ENCODE measurements around the gene FASN. TPM values are rescaled to one million over a fixed set of nuclear protein-coding genes. Genes with fewer than 3 reads are reported as not detected.

Gene FASN
- total RNA-seq, 2 donors from 2014 or later, result 13.8 to 46.4 TPM

DNA sequence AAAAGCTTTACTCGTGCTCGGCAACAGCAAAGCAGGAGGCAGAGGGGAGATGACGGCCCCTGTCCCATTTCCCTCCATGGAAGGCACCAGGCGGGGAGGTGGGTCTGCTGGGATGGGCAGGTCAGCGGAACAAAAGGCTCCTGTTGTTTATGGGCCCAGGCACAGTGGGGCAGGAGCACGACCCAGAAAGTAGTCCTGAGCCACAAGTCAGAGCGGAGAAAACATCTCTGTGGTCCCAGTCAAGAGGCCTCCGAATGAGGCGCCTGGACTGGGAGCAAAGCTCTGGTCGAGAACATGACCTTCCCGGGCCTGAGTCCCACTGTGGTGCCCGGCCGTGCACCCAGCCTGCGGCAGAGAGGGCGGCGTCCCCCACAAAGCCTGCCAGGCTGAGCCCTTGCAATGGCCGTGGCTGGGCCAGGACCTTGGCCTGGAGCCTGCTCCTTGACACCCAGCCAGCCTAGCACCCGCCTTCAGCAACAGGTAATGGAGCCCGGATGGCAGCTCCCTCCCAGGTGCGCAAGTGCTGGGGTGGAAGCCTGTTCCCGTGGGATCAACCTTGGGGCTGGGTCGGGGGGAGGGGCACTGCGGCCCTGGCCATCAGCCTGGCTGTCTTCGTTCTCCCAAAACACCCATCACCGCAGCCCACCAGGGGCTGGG lies 50.0 kb downstream of the FASN start:
- no peaks in the 10 kb centered on the region for H3K27me3 ChIP-seq

DNA sequence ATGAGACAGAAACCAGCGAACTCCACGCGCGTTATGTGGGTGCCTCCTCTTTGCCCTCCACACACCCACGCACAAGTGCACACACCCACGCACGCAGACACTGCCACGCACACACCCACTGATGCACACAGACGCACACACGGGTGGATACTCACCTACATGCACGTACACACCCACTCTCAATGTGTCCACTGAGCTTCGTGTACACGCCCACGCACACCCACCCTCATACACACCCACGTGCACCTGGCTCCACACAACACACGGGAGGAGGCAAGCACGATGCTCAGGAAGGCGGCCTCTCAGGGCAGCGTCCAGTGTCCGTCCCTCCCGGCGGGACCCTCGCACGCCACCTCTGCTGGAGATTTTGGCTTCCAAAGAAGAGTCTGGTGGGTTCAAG lies 50.7 kb downstream of the FASN start:
- peaks cover 15% of the 10 kb centered on the region for H3K36me3 ChIP-seq
- H3K4me3 ChIP-seq, result no peak overlapping the region
- no peak overlapping the region for H3K27ac ChIP-seq
- no peaks in the 10 kb centered on the region for H3K27me3 ChIP-seq
- no peak for TF ChIP-seq CTCF (IDR thresholded peaks at IDR 0.05)
- H3K9me3 ChIP-seq, result no peaks in the 10 kb centered on the region
- peaks cover 0 to 19% of the 10 kb centered on the region in 2 donors for H3K4me1 ChIP-seq
- DNase-seq (ENCODE audit: low spot score), result no peak

More for the DNA sequence above, 50.0 kb downstream of the FASN start:
- Histone ChIP-seq H3K27ac (no peak overlapping the region), H3K4me3 (no peak overlapping the region), H3K36me3 (peaks cover 15% of the 10 kb centered on the region), H3K4me1 (peaks cover 0 to 25% of the 10 kb centered on the region in 2 donors), H3K9me3 (no peaks in the 10 kb centered on the region)
- DNase-seq (ENCODE audit: low spot score), result no peak
- no peak for TF ChIP-seq CTCF (IDR thresholded peaks at IDR 0.05)

GRCh38 chr17:82046903-82047302 lies 51.1 kb downstream of the FASN start:
- DNase-seq (ENCODE audit: low spot score), result no peak
- Histone ChIP-seq H3K27me3 (no peaks in the 10 kb centered on the region), H3K36me3 (peaks cover 15% of the 10 kb centered on the region), H3K9me3 (no peaks in the 10 kb centered on the region), H3K27ac (no peak overlapping the region), H3K4me3 (no peak overlapping the region), H3K4me1 (peaks cover 0 to 16% of the 10 kb centered on the region in 2 donors)
- no peak for TF ChIP-seq CTCF (IDR thresholded peaks at IDR 0.05)

GRCh38 chr17:82045936-82046484 lies 52.0 kb downstream of the FASN start:
- H3K4me3 ChIP-seq, result no peak overlapping the region
- no peak overlapping the region for H3K27ac ChIP-seq
- no peaks in the 10 kb centered on the region for H3K9me3 ChIP-seq
- H3K27me3 ChIP-seq, result no peaks in the 10 kb centered on the region
- peaks cover 15% of the 10 kb centered on the region for H3K36me3 ChIP-seq
- peaks cover 0 to 13% of the 10 kb centered on the region in 2 donors for H3K4me1 ChIP-seq
- DNase-seq (ENCODE audit: low spot score), result no peak
- no peak for TF ChIP-seq CTCF (IDR thresholded peaks at IDR 0.05)

- no peak for DNase-seq (ENCODE audit: low spot score)
- no peaks in the 10 kb centered on the region for H3K27me3 ChIP-seq
- H3K36me3 ChIP-seq, result peaks cover 4% of the 10 kb centered on the region
- no peak overlapping the region for H3K4me3 ChIP-seq
- H3K27ac ChIP-seq, result no peak overlapping the region
- no peak for TF ChIP-seq CTCF (IDR thresholded peaks at IDR 0.05)
- H3K4me1 ChIP-seq, result no peaks in the 10 kb centered on the region
- H3K9me3 ChIP-seq, result no peaks in the 10 kb centered on the region
Measured at GRCh38 chr17:82043507-82043906, 54.5 kb downstream of the FASN start.
